Activated naive CD4-positive, alpha-beta T cell treated with anti-CD3 and anti-CD28 coated beads, Interleukin-2, amount 50 U/mL, for 16 hours (primary cell): Measurements from ENCODE around the gene ZZZ3.
"Not testable (repeated sequence)": the region's sequence is repeated elsewhere in the genome, so short reads cannot be mapped to it uniquely, and the experiment has no call there.

ENCODE experiments used
- DNase-seq: peaks from one replicate; pipeline ENCODE4 v3.0.0-alpha.2; 2020

Gene ZZZ3

GRCh38 chr1:77682460-77683159, at the start of gene ZZZ3:
TSS of gene ZZZ3 (minus strand) at chr1:77682658. CDS start at chr1:77633354, 49,304 bp downstream.
- DNase-seq, result peak; percentile 89

- DNase-seq, result no peak
These were observed 49.6 kb upstream of the ZZZ3 start for GRCh38 chr1:77732090-77732489.

GRCh38 chr1:77725706-77726105, 43.2 kb upstream of the ZZZ3 start:
- DNase-seq, result no peak

GRCh38 chr1:77718181-77718580, 35.7 kb upstream of the ZZZ3 start:
- DNase-seq, result no peak

- DNase-seq, result no peak
These were observed 33.6 kb upstream of the ZZZ3 start for GRCh38 chr1:77716065-77716464.

GRCh38 chr1:77709727-77710126, 27.3 kb upstream of the ZZZ3 start:
- DNase-seq, result no peak

GRCh38 chr1:77706321-77706720, 23.9 kb upstream of the ZZZ3 start:
- DNase-seq, result no peak

GRCh38 chr1:77704736-77705135, 22.3 kb upstream of the ZZZ3 start:
- DNase-seq, result no peak

GRCh38 chr1:77699673-77700072, 17.2 kb upstream of the ZZZ3 start:
- not testable (repeated sequence) for DNase-seq

GRCh38 chr1:77697441-77697840, 15.0 kb upstream of the ZZZ3 start:
- DNase-seq, result no peak

- no peak for DNase-seq
These were observed 6.5 kb upstream of the ZZZ3 start for GRCh38 chr1:77688939-77689338.

GRCh38 chr1:77687519-77687906, 5.1 kb upstream of the ZZZ3 start:
- no peak for DNase-seq

GRCh38 chr1:77686796-77687518, 4.5 kb upstream of the ZZZ3 start:
- DNase-seq, result no peak

- peak; percentile 93 for DNase-seq
These were observed 996 bp upstream of the ZZZ3 start for GRCh38 chr1:77683160-77684148.

- no peak for DNase-seq
These were observed 2.3 kb downstream of the ZZZ3 start for GRCh38 chr1:77680173-77680572.

- DNase-seq, result no peak
These were observed 3.5 kb downstream of the ZZZ3 start for GRCh38 chr1:77678660-77679610.

- DNase-seq, result not testable (repeated sequence)
These were observed 7.7 kb downstream of the ZZZ3 start for GRCh38 chr1:77674807-77675206.

GRCh38 chr1:77673716-77674355, 8.6 kb downstream of the ZZZ3 start:
- DNase-seq, result no peak

- DNase-seq, result no peak
These were observed 9.4 kb downstream of the ZZZ3 start for GRCh38 chr1:77673030-77673429.

- DNase-seq, result no peak
These were observed 10.1 kb downstream of the ZZZ3 start for GRCh38 chr1:77672374-77672773.

- no peak for DNase-seq
These were observed 10.6 kb downstream of the ZZZ3 start for GRCh38 chr1:77671836-77672235.

- no peak for DNase-seq
These were observed 12.1 kb downstream of the ZZZ3 start for GRCh38 chr1:77670330-77670729.
